ENCODE data around the gene ATP11B. TPM values are rescaled to one million over a fixed set of nuclear protein-coding genes. Genes with fewer than 3 reads are reported as not detected.

ATP11B gene
- total RNA-seq, 4 donors from 2014 or later, result 45.8 to 61.3 (median 49.4) TPM

- H3K4me3 ChIP-seq, result no peak overlapping the region
- peaks cover 24 to 65% (median 46%) of the 10 kb centered on the region in 4 donors for H3K36me3 ChIP-seq
- H3K27ac ChIP-seq (replicated peaks in 1 of 4), result no peak overlapping the region
- intact Hi-C loops (cut with DNase I), result no loop called here
- no peak for DNase-seq (ENCODE audit: extremely low spot score)
- 76% methylated on average over 4 of the region's 4 CpGs for WGBS
- H3K27me3 ChIP-seq, result no peaks in the 10 kb centered on the region
- no peak for TF ChIP-seq CTCF (IDR thresholded peaks at IDR 0.05)
- TF ChIP-seq POLR2A (IDR thresholded peaks at IDR 0.05; ENCODE audit: low read depth), result no peak
- no peak for TF ChIP-seq EP300 (IDR thresholded peaks at IDR 0.05)
- no peak for TF ChIP-seq POLR2AphosphoS5 (IDR thresholded peaks at IDR 0.05)
- no peaks in the 10 kb centered on the region for H3K9me3 ChIP-seq
- peaks cover 0 to 5% (median 2%) of the 10 kb centered on the region in 4 donors for H3K4me1 ChIP-seq
Measured at GRCh38 chr3:182843478-182843877, 50.2 kb downstream of the ATP11B start.

GRCh38 chr3:182848906-182849305 lies 55.6 kb downstream of the ATP11B start:
- no peaks in the 10 kb centered on the region for H3K9me3 ChIP-seq
- H3K4me1 ChIP-seq, result no peaks in the 10 kb centered on the region
- TF ChIP-seq EP300 (IDR thresholded peaks at IDR 0.05) (no peak), POLR2AphosphoS5 (IDR thresholded peaks at IDR 0.05) (no peak), POLR2A (IDR thresholded peaks at IDR 0.05; ENCODE audit: low read depth) (no peak), CTCF (IDR thresholded peaks at IDR 0.05) (no peak)
- no peak overlapping the region for H3K27ac ChIP-seq (replicated peaks in 1 of 4)
- no peak overlapping the region for H3K4me3 ChIP-seq
- no peaks in the 10 kb centered on the region for H3K27me3 ChIP-seq
- DNase-seq (ENCODE audit: extremely low spot score), result no peak
- intact Hi-C loops (cut with DNase I), result no loop called here
- H3K36me3 ChIP-seq, result peaks cover 43 to 85% (median 64%) of the 10 kb centered on the region in 4 donors

- no peak overlapping the region for H3K4me3 ChIP-seq
- no peaks in the 10 kb centered on the region for H3K27me3 ChIP-seq
- no peak overlapping the region for H3K27ac ChIP-seq (replicated peaks in 1 of 4)
- TF ChIP-seq POLR2AphosphoS5 (IDR thresholded peaks at IDR 0.05) (no peak), CTCF (IDR thresholded peaks at IDR 0.05) (no peak), POLR2A (IDR thresholded peaks at IDR 0.05; ENCODE audit: low read depth) (no peak), EP300 (IDR thresholded peaks at IDR 0.05) (no peak)
- intact Hi-C loops (cut with DNase I), result no loop called here
- H3K36me3 ChIP-seq, result peaks cover 7 to 84% (median 54%) of the 10 kb centered on the region in 4 donors
- no peaks in the 10 kb centered on the region for H3K9me3 ChIP-seq
- DNase-seq (ENCODE audit: extremely low spot score), result no peak
- H3K4me1 ChIP-seq, result no peaks in the 10 kb centered on the region
Measured at GRCh38 chr3:182855076-182855475, 61.8 kb downstream of the ATP11B start.

GRCh38 chr3:182861348-182861747 lies 68.0 kb downstream of the ATP11B start:
- WGBS, result 100% methylated on average over 1 of the region's 1 CpG
- H3K4me1 ChIP-seq, result no peaks in the 10 kb centered on the region
- H3K27me3 ChIP-seq, result no peaks in the 10 kb centered on the region
- TF ChIP-seq POLR2A (IDR thresholded peaks at IDR 0.05; ENCODE audit: low read depth), result no peak
- TF ChIP-seq CTCF (IDR thresholded peaks at IDR 0.05), result no peak
- no peak for TF ChIP-seq EP300 (IDR thresholded peaks at IDR 0.05)
- TF ChIP-seq POLR2AphosphoS5 (IDR thresholded peaks at IDR 0.05), result no peak
- no peak overlapping the region for H3K4me3 ChIP-seq
- intact Hi-C loops (cut with DNase I), result no loop called here
- H3K27ac ChIP-seq (replicated peaks in 1 of 4), result no peak overlapping the region
- no peaks in the 10 kb centered on the region for H3K9me3 ChIP-seq
- peaks cover 16 to 71% (median 46%) of the 10 kb centered on the region in 4 donors for H3K36me3 ChIP-seq
- no peak for DNase-seq (ENCODE audit: extremely low spot score)

GRCh38 chr3:182862159-182862860 lies 69.0 kb downstream of the ATP11B start:
- intact Hi-C loops (cut with DNase I), result no loop called here
- DNase-seq (ENCODE audit: extremely low spot score), result no peak
- H3K9me3 ChIP-seq, result no peaks in the 10 kb centered on the region
- no peak overlapping the region for H3K27ac ChIP-seq (replicated peaks in 1 of 4)
- no peaks in the 10 kb centered on the region for H3K27me3 ChIP-seq
- H3K4me1 ChIP-seq, result no peaks in the 10 kb centered on the region
- peaks cover 16 to 74% (median 48%) of the 10 kb centered on the region in 4 donors for H3K36me3 ChIP-seq
- no peak overlapping the region for H3K4me3 ChIP-seq
- 87% methylated on average over 3 of the region's 3 CpGs for WGBS
- TF ChIP-seq CTCF (IDR thresholded peaks at IDR 0.05), result no peak
- no peak for TF ChIP-seq POLR2AphosphoS5 (IDR thresholded peaks at IDR 0.05)
- TF ChIP-seq POLR2A (IDR thresholded peaks at IDR 0.05; ENCODE audit: low read depth), result no peak
- no peak for TF ChIP-seq EP300 (IDR thresholded peaks at IDR 0.05)

All from esophagus muscularis mucosa (tissue), 4 donors.